Suppressor macrophage treated with lipopolysaccharide for 4 hours (primary cell): ENCODE data around the gene GDPD4.

ENCODE experiments used
- DNase-seq: peaks from one replicate; pipeline ENCODE4 v3.0.0-alpha.2; 2020

Gene GDPD4

DNA sequence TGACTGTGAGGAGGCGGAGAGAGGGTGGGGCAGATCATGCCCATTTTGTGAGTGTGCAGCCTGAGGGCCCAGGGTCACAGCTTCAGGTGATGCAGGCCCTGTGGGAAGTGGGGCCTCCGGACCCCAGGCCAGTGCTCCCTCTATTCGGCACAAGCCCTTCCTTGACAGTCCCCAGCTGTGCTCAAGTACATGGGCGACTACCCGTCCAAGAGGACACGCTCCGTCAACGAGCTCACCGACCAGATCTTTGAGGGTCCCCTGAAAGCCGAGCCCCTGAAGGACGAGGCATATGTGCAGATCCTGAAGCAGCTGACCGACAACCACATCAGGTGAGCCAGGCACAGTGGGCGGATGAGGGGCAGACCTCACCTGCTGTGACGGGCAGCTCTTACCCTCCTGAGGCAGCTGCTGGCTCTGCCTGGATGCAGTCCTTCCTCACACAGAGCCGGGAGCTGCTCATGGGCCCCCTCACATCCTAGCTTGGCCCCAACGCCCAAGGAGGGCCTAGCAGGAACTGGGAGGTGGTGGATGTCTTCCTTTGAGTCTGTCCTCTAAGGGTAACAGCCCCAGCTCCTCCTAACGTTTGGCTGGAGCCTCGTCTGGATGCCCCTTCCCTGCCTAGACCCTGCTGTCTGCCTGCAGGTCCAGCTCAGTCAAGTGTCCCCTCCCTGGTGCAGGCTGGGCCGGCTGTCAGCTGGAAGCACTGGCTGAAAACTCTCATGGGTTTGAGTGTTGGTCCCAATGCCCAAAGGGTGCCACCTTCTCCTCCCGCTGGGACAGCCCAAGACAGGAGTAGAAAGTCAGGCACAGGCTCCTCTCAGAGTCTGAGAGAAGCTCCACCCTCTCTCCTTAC, 97.4 kb downstream of the GDPD4 start:
- DNase-seq = no peak

DNA sequence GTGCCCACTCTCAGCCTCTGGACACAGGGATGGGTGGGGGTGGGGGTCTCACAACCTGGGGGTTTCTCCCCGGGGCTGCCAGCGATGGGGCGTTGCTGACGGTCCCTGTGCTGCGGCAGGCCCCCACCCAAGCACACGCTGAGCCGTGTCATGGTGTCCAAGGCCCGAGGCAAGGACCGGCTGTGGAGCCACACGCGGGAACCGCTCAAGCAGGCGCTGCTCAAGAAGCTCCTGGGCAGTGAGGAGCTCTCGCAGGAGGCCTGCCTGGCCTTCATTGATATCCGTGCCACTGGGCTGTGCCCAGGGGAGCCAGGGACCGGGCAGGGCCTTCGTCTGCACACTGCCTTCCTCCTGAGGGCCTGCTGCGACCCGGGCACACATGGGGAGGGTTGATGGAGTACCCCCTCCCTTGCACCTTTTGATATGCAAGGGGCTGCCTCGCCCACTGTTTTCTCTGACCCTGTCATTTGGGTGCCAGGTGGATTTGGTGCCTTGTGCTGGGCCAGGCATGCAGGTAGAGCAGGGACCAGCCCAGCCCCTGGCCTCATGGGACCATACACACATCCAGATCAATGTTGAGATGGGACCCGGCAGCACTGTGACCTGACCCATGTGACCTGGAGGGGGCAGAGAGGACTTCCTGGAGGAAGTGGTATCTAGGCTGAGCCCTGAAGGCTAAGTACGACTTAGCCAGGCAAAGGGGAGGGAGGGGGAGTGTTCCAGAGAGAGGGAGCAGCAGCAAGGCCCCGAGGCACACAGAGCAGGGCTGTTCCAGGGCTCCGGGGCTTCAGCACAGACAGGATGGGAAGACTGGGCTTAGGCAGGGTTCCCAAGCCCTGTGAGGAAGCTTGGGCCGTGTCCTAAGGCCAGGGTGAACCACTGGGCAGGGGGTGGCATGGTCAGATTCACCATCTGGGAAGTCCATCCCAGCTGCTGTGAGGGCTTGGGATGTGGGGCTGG, 98.3 kb downstream of the GDPD4 start:
- no peak for DNase-seq

- no peak for DNase-seq
These were observed 99.3 kb downstream of the GDPD4 start for GRCh38 chr11:77201991-77202841.

DNA sequence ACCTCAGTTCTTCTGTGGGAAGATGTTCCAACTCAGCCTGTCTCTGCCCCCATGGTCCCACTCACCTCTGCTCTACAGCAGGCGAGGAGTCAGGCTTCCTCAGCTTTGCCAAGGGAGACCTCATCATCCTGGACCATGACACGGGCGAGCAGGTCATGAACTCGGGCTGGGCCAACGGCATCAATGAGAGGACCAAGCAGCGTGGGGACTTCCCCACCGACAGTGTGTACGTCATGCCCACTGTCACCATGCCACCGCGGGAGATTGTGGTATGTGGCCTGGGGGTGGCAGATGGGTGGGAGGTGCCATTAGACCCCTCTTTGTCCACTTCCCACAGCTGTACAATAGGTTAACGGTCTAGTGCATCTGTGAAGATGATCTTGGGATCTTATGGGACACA, 100.1 kb downstream of the GDPD4 start:
- no peak for DNase-seq

- DNase-seq = no peak
These were observed 100.9 kb downstream of the GDPD4 start for GRCh38 chr11:77200351-77201268.

DNA sequence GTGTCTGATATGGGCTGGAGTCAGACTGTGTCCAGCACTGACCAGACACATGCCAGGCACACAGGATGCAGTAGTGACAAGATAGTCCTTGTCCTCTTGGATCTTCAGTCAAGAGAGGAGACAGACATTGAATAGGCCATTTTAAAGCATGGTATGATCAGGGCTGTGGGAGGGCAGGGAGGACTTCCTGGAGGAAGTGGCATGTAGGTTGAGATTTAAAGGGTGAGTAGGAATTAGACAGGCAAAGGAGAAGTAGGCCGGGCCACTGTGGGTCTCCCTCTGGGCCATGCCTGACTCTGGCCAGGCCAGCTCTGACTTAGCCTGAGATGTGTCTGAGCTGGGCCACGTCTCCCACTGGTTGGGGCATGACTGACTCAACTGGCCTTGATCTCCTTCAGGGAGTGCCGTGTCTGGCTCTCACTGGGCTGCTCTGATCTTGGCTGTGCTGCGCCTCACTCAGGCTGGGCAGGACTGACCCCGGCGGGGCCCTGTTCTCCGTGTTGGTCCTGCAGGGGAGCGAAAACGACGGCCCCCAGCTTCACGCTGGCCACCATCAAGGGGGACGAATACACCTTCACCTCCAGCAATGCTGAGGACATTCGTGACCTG, 102.2 kb downstream of the GDPD4 start:
- DNase-seq = peak; percentile 10

GRCh38 chr11:77198440-77198849, 103.0 kb downstream of the GDPD4 start:
- DNase-seq = peak; percentile 14

DNA sequence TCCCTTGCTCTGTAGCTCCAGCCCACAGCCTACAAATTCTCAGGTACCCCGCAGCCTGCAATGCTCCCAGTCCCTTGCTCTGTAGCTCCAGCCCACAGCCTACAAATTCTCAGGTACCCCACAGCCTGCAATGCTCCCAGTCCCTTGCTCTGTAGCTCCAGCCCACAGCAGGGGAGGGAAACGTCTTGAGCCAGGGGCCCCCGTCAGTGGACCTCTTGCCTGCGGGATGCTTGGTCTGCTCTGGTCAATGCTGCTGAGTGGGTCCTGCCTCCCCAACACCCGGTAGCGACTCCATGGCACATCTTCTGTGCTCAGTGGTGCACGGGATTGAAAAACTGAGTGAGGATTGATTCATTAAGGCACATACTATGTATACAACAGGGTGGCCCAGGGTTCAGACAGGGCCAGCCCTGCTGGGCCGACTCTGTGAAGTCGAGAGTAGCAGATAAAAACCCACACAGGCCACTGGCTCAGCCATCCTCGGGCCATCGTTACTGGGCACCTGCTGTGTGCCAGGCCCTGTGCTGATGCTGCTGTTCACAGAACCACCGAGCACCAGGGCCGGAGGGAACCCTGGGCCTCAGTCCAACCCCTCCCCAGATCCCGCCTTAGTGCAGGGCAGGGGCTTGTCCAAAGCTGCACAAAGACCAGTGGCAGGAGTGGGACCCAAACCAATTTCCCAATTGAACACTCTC, 103.7 kb downstream of the GDPD4 start:
- DNase-seq = no peak

GRCh38 chr11:77196961-77197360, 104.5 kb downstream of the GDPD4 start:
- DNase-seq = no peak

GRCh38 chr11:77195071-77195755, 106.3 kb downstream of the GDPD4 start:
- DNase-seq = no peak

DNA sequence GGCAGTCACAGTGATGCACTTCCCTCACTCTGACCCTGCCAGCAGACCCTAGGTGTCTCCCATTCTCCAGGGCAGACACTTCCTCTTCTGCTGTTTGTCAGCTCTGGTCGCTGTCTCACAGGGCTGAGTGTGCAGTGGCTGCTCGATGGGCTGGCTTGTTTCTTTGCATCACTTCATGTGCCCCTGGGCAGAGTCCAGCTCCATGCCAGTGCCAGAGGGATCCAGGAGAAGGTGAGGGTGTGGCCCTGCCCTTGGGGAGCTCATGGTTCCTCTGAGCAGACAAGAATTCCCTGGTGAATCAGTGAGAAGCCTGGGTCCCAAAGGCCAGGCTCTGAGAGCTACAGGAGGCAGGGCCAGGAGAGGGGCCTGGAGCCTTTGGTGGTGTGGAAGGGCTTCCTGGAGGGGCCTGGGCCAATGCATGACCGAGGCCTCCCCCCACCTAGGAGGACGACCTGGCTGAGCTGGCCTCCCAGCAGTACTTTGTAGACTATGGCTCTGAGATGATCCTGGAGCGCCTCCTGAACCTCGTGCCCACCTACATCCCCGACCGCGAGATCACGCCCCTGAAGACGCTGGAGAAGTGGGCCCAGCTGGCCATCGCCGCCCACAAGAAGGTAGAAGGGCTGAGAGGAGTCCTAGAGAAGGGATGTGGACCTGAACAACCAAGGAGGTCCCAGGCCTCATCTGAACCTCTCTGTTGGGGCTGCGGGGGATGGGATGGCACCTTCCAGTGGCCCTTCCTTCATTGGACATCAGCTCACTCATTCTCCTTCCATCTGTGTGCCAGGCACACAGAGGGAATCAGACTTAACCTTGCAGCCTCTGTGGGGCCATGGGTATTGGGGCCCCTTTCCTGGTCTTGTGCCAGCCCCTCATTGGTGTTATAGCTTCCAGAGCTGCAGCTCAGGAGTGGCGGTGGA, 107.3 kb downstream of the GDPD4 start:
- DNase-seq = no peak

DNA sequence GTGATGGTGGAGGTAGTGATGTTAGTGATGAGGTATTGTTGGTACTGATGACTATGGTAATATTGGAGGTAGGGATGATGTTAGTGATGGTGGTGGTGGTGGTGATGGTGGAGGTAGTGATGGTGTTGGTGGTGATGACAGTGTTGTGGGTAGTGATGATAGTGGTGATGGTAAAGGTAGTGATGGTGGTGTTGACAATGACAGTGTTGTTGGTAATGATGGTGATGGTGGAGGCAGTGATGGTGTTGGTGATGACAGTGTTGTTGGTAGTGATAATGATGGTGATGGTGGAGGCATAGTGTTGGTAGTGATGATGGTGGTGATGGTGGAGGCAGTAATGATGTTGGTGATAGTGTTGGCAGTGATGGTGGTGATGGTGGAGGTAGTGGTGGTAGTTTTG, 108.3 kb downstream of the GDPD4 start:
- DNase-seq = no peak

DNA sequence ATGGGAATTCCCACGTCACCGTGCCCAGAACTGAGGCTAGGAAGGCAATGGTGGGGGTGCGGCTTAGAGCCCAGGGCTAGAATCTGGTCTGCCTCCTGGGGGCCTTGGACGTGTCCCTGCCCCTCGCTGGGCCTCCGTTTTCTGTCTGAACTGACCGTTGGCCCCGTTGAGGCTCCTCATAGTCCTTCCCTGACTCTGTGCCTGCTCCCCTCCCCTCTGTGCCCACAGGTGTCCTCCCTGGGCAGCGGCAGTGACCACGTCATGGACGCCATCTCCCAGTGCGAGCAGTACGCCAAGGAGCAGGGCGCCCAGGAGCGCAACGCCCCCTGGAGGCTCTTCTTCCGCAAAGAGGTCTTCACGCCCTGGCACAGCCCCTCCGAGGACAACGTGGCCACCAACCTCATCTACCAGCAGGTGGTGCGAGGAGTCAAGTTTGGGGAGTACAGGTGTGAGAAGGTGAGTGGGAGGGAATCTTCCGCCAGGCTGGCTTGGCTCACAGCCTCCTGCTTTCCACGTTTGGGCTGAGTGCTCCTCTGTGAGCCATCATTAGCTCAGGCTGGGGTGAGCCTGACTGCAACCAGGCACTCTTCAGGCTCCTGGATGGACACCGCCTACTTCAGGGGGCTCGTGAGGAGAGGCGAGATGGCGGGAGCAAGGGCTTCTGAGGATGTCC, 109.5 kb downstream of the GDPD4 start:
- peak; percentile 17 for DNase-seq

DNA sequence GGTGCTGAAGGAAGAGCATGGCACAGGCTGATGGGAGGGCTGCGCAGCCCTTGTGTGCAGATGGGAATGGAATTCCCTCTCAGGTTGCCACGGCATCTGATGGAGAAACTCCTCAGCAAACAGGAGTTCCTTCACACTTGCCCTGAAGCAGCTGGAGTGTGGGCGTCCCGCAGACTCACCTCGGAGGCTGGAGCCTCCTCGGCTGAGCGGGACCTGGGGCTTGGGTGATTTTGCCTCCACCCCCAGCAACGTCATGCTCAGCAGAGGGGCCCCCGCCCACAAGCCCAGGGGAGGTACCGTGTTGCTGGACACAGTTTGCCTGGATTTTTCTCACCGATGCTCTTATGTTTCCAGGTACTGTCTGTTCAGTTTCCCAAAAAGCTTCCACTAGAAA, 110.1 kb downstream of the GDPD4 start:
- no peak for DNase-seq

DNA sequence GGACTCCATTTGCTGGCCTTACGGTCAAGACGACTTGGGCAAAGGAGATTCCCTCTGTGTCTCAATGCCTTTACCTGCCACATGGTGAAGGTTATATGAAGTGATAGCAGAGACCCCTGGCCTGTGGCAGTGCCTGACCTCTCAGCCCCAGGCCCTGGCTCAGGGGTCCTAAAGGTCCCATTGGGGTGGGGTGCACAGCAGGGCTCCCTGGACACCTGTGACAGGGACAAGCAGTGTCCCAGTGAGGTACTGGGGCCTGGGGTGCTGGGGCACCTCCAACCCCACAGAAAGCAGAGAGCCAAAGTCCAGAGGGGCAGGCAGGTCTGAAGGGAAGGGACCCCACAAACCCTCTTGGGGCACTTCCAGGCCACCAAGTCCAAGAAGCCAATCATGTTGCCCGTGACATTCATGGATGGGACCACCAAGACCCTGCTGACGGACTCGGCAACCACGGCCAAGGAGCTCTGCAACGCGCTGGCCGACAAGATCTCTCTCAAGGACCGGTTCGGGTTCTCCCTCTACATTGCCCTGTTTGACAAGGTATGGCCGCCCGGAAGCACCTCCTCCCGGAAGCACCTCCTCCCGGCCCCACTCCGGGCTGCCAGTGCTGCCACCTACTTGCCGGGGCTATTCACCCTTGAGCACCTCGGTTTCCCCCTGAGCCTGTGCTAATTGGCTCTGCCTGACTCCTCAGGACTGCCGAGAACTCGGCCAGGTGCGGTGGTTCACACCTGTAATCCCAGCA, 111.0 kb downstream of the GDPD4 start:
- no peak for DNase-seq

GRCh38 chr11:77189588-77190210, 111.8 kb downstream of the GDPD4 start:
- DNase-seq = no peak
